Transverse colon (tissue), 3 donors: ENCODE results near the gene DDX20.

Source experiments
- CTCF ChIP-seq, 5 experiments: fragments of 200-600 bp in 3 of 5; fragments of 450-650 bp in 2 of 5; sonication (generic) in 3 of 5; IDR thresholded peaks; 1 replicate in 2 of 5; 2 replicates in 3 of 5; pipeline ENCODE4 v1.5.1; 2016 to 2017; ENCODE audit warnings: antibody characterized with exemption in 5 of 5, inconsistent platforms in 3 of 5, mild to moderate bottlenecking in 2 of 5, moderate library complexity in 1 of 5
- EP300 ChIP-seq: sonication (generic); formaldehyde crosslinking; IDR thresholded peaks from one replicate; pipeline ENCODE4 v1.6.1; 2017; ENCODE audit warnings: antibody characterized with exemption, low read depth
- POLR2A ChIP-seq: fragments of 450-650 bp; IDR thresholded peaks from one replicate; pipeline ENCODE4 v1.6.1; 2016; ENCODE audit warnings: antibody characterized with exemption, mild to moderate bottlenecking, moderate library complexity

- no peak for TF ChIP-seq CTCF (IDR thresholded peaks at IDR 0.05)
- no peak for TF ChIP-seq POLR2A
- TF ChIP-seq EP300, result no peak
Observed at GRCh38 chr1:111756124-111756513, 418 bp downstream of the DDX20 start.
